Lower leg skin (tissue), 4 donors: ENCODE results near the gene DIP2C. TPM values are rescaled to one million over a fixed set of nuclear protein-coding genes. Genes with fewer than 3 reads are reported as not detected.

Experiments used
- DNase-seq, 2 donors: peaks; one replicate each; pipeline ENCODE4 v3.0.0-alpha.2; 2019; ENCODE audit warnings: low spot score in 2 of 2
- H3K4me3 ChIP-seq: fragments of 200-600 bp; sonication (generic); 2 replicates; pipeline ENCODE4 v1.5.1; 2017; ENCODE audit warnings: mild to moderate bottlenecking, low read depth; ENCODE audit not compliant: poor library complexity, severe bottlenecking
- CTCF ChIP-seq, 3 donors: fragments of 450-650 bp; IDR thresholded peaks; one replicate each; pipeline ENCODE4 v1.5.1; 2016; ENCODE audit warnings: antibody characterized with exemption in 3 of 3, mild to moderate bottlenecking in 3 of 3, moderate library complexity in 2 of 3
- POLR2A ChIP-seq, 2 donors: fragments of 450-650 bp; IDR thresholded peaks; one replicate each; pipeline ENCODE4 v1.6.1; 2016 to 2017; ENCODE audit warnings: antibody characterized with exemption in 2 of 2, mild to moderate bottlenecking in 1 of 2, moderate library complexity in 1 of 2
- WGBS, 2 donors: methylation state at CpG; one replicate each; pipeline ENCODE4 v1.1.5; 2018; 5-methylcytosine and 5-hydroxymethylcytosine counted together
- intact Hi-C: fragments of 100-400 bp; cut with DNase I; formaldehyde crosslinking; loops from one replicate; pipeline ENCODE4 v1.15.0; 2023; ENCODE audit warnings: low total_unique reads
- total RNA-seq, 4 donors: library from RNA; depleted of rRNA; stranded (reverse); fragments of >200 nt; gene quantifications; one replicate each; pipeline ENCODE4 v1.1.0, GENCODE V29; 2016

Gene DIP2C
- total RNA-seq, 4 donors from 2014 or later: 6.2 to 14.7 (median 10.6) TPM

- intact Hi-C loops: no loop called here
- no peak for TF ChIP-seq POLR2A (IDR thresholded peaks at IDR 0.05)
- TF ChIP-seq CTCF (IDR thresholded peaks at IDR 0.05): no peak
- no peak overlapping the region for H3K4me3 ChIP-seq
- peak in 1 of 2 donors; percentile 63 for DNase-seq
- WGBS, 2 donors: 78 to 81% methylated on average over 15 to 16 of the region's 19 CpGs
Measured at GRCh38 chr10:551373-552252, 137.9 kb downstream of the DIP2C start.

DNA sequence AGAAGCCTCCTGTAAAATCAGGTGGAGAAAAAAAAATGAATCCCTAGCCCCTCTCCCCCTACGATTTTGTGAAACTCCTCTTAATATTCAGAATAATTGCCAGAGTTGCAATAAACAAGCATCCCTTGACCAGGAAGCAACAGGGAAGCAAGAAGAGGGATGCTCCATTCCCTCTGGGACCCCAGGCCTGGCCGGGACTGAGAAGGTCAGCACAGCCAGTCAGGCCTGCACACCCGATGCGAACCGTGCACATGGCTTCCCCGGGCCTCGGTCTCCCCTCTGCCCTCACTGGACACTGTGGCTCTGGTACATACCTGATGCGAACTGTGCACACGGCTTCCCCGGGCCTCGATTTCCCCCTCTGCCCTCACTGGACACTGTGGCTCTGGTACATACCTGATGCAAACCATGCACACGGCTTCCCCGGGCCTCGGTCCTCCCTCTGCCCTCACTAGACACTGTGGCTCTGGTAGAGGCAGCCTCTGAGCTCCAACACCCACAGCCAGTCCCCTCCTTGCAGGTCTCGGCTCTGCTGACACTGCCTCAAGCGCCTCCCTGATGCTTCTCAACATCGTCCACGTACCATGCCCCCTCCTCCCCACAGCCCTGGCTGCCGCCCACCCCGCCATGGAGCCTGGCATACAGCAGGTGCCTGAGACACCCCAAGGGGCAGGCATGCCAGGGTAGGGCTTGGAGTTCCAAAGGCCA, 138.6 kb downstream of the DIP2C start:
- no peak for TF ChIP-seq POLR2A (IDR thresholded peaks at IDR 0.05)
- no peak for TF ChIP-seq CTCF (IDR thresholded peaks at IDR 0.05)
- H3K4me3 ChIP-seq: no peak overlapping the region
- 93% methylated on average over 20 of the region's 20 CpGs for WGBS, 2 donors
- intact Hi-C loops: no loop called here
- DNase-seq: peak in 1 of 2 donors; percentile 61

DNA sequence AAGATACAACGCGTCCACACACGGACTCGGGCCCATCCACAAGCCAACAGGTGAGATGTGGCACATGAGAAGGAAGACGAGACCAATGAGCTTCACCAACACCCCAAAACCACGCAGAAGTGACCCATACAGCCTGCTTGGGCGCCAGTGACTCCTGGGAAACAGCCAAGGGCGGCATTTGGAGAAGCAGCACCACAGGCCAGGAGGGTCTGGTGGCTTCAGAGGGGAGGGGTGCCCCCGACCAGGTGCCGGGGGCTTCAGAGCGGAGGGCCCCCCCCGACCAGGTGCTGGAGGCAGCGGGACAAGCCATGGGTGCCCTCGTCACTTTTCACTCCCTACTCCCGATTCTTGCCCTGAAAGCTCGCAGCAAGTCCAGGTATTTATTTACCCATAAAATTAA, 140.1 kb downstream of the DIP2C start:
- no peak for TF ChIP-seq POLR2A (IDR thresholded peaks at IDR 0.05)
- TF ChIP-seq CTCF (IDR thresholded peaks at IDR 0.05): no peak
- H3K4me3 ChIP-seq: no peak overlapping the region
- peak in 1 of 2 donors; percentile 43 for DNase-seq
- 81 to 87% methylated on average over 16 of the region's 16 CpGs for WGBS, 2 donors
- intact Hi-C loops: no loop called here

GRCh38 chr10:548238-548901, 141.1 kb downstream of the DIP2C start:
- WGBS, 2 donors: 80 to 88% methylated on average over 17 of the region's 17 CpGs

More at GRCh38 chr10:548238-548901, 141.1 kb downstream of the DIP2C start:
- TF ChIP-seq POLR2A (IDR thresholded peaks at IDR 0.05): no peak
- no peak for TF ChIP-seq CTCF (IDR thresholded peaks at IDR 0.05)
- H3K4me3 ChIP-seq: no peak overlapping the region
- intact Hi-C loops: no loop called here
- DNase-seq: peak in 1 of 2 donors; percentile 42
